HCT116 (cell line): ENCODE results near the gene GLA. TPM values are rescaled to one million over a fixed set of nuclear protein-coding genes. Genes with fewer than 3 reads are reported as not detected.

ENCODE experiments used
- ATAC-seq: fragments of 200-7000 bp; cut with Tn5 transposase; 2 replicates; pipeline ENCODE4 v1.9.1; 2020; ENCODE audit warnings: mild to moderate bottlenecking, moderate library complexity
- BruUV-seq: library from RNA; stranded (reverse); fragments of 400-500 nt; replicated peaks from 2 replicates; lab custom pipeline; 2021; lab: Mats Ljungman, UMichigan
- CTCF ChIA-PET: fragments of 300-600 bp; sonication (Branson Sonifier 250); formaldehyde crosslinking; loops from one replicate; lab custom pipeline; 2021; ENCODE audit warnings: antibody characterized with exemption; lab: Charles Lee
- POLR2A ChIA-PET: fragments of 300-600, 350-600 bp; sonication (Branson Sonifier 250); formaldehyde crosslinking; loops from one replicate; lab custom pipeline; 2021; ENCODE audit warnings: antibody characterized with exemption; lab: Charles Lee
- RAD21 ChIA-PET, 2 experiments: fragments of 300-600 bp; sonication (Branson Sonifier 250); formaldehyde crosslinking; loops; one replicate each; lab custom pipeline; 2023; ENCODE audit warnings: low total read pairs in 2 of 2; ENCODE audit not compliant: uncharacterized antibody in 2 of 2, unreplicated experiment in 2 of 2, low non-redundant PET in 1 of 2; lab: Charles Lee
- DNase-seq: peaks from one replicate; pipeline ENCODE4 v3.0.0-alpha.2; 2010; ENCODE audit warnings: low read depth, low spot score
- H2AFZ ChIP-seq: fragments of 200-600 bp; shearing (Covaris generic), sonication (generic); 2 replicates; pipeline ENCODE4 v1.6.1; 2017; ENCODE audit warnings: low read depth, mixed run types, mixed read lengths, antibody characterized with exemption, low read length; ENCODE audit not compliant: poor library complexity, severe bottlenecking
- H3K27ac ChIP-seq: 2 replicates; pipeline ENCODE4 v1.5.1; 2012; ENCODE audit warnings: low read depth, low read length
- H3K27me3 ChIP-seq: fragments of 200-600 bp; sonication (generic); 2 replicates; pipeline ENCODE4 v1.6.1; 2016; ENCODE audit warnings: mixed run types, low read length, mixed read lengths; ENCODE audit not compliant: insufficient read depth
- H3K36me3 ChIP-seq, 2 experiments: fragments of 200-500 bp in 1 of 2; fragments of 200-600 bp in 1 of 2; sonication (Bioruptor generic) in 1 of 2; sonication (generic) in 1 of 2; 2 replicates each; pipeline versions ENCODE4 v1.5.1 to v1.6.1; 2014 to 2016; ENCODE audit warnings: low read length in 2 of 2, inconsistent platforms in 1 of 2, mixed read lengths in 1 of 2, mixed run types in 1 of 2; ENCODE audit not compliant: insufficient read depth in 2 of 2, control insufficient read depth in 1 of 2
- H3K4me1 ChIP-seq, 2 experiments: fragments of 200-600 bp in 1 of 2; sonication (generic) in 1 of 2; 2 replicates each; pipeline versions ENCODE4 v1.5.1 to v1.6.1; 2012 to 2017; ENCODE audit warnings: low read length in 2 of 2, inconsistent platforms in 1 of 2, mild to moderate bottlenecking in 1 of 2, mixed read lengths in 1 of 2, mixed run types in 1 of 2, moderate library complexity in 1 of 2; ENCODE audit not compliant: insufficient read depth in 2 of 2, control insufficient read depth in 1 of 2
- H3K4me2 ChIP-seq: fragments of 200-600 bp; sonication (generic); 2 replicates; pipeline ENCODE4 v1.6.1; 2017; ENCODE audit warnings: mixed run types, low read length, mixed read lengths
- H3K4me3 ChIP-seq, 2 experiments: fragments of 200-600 bp in 1 of 2; sonication (generic) in 1 of 2; replicated peaks in 1 of 2; 2 replicates each; pipeline ENCODE4 v1.5.1; 2011 to 2016; ENCODE audit warnings: low read length in 2 of 2, control low read depth in 1 of 2, low read depth in 1 of 2, mild to moderate bottlenecking in 1 of 2, mixed read lengths in 1 of 2, mixed run types in 1 of 2
- H3K79me2 ChIP-seq: fragments of 200-600 bp; sonication (generic); 2 replicates; pipeline ENCODE4 v1.6.1; 2017; ENCODE audit warnings: mild to moderate bottlenecking, mixed run types, low read length, moderate library complexity, mixed read lengths; ENCODE audit not compliant: insufficient read depth
- H3K9ac ChIP-seq: fragments of 200-600 bp; sonication (generic); 2 replicates; pipeline ENCODE4 v1.6.1; 2016; ENCODE audit warnings: low read length, mixed read lengths
- H3K9me2 ChIP-seq: fragments of 200-600 bp; sonication (generic), shearing (Covaris generic); 2 replicates; pipeline ENCODE4 v1.6.1; 2017; ENCODE audit warnings: mixed run types, mild to moderate bottlenecking, moderate library complexity; ENCODE audit not compliant: insufficient read depth
- H3K9me3 ChIP-seq, 2 experiments: fragments of 200-500 bp in 1 of 2; fragments of 200-600 bp in 1 of 2; sonication (Bioruptor generic) in 1 of 2; sonication (generic) in 1 of 2; 2 replicates each; pipeline ENCODE4 v1.6.1; 2014 to 2017; ENCODE audit warnings: low read length in 2 of 2, mixed read lengths in 2 of 2, inconsistent platforms in 1 of 2, low read depth in 1 of 2, mild to moderate bottlenecking in 1 of 2, mixed run types in 1 of 2, moderate library complexity in 1 of 2; ENCODE audit not compliant: control insufficient read depth in 1 of 2, insufficient read depth in 1 of 2
- H4K20me1 ChIP-seq: fragments of 200-600 bp; sonication (generic), shearing (Covaris generic); 2 replicates; pipeline ENCODE4 v1.6.1; 2017; ENCODE audit warnings: mixed run types, mild to moderate bottlenecking, moderate library complexity; ENCODE audit not compliant: insufficient read depth
- CBX3 ChIP-seq: IDR thresholded peaks from 2 replicates; pipeline ENCODE4 v1.6.1; 2012; ENCODE audit warnings: low read depth
- CEBPB ChIP-seq: IDR thresholded peaks from 2 replicates; pipeline ENCODE4 v1.6.1; 2012; ENCODE audit warnings: low read depth
- EZH2 ChIP-seq: fragments of 200-600 bp; sonication (generic); IDR thresholded peaks from 2 replicates; pipeline ENCODE4 v1.6.1; 2017; ENCODE audit warnings: antibody characterized with exemption, mixed run types
- EZH2phosphoT487 ChIP-seq: fragments of 200-600 bp; IDR thresholded peaks from 2 replicates; pipeline ENCODE4 v1.6.1; 2018; ENCODE audit warnings: antibody characterized with exemption, borderline replicate concordance
- FOSL1 ChIP-seq: IDR thresholded peaks from 2 replicates; pipeline ENCODE4 v1.6.1; 2012; ENCODE audit warnings: low read depth
- POLR2AphosphoS5 ChIP-seq: IDR thresholded peaks from 2 replicates; pipeline ENCODE4 v1.6.1; 2011; ENCODE audit warnings: mild to moderate bottlenecking, low read depth, low read length, moderate library complexity
- RAD21 ChIP-seq: IDR thresholded peaks from 2 replicates; pipeline ENCODE4 v1.6.1; 2012; ENCODE audit warnings: low read depth, mild to moderate bottlenecking
- REST ChIP-seq: IDR thresholded peaks from 2 replicates; pipeline ENCODE4 v1.6.1; 2012; ENCODE audit warnings: low read depth
- SIN3A ChIP-seq: IDR thresholded peaks from 2 replicates; pipeline ENCODE4 v1.6.1; 2012; ENCODE audit warnings: low read depth
- SP1 ChIP-seq: IDR thresholded peaks from 2 replicates; pipeline ENCODE4 v1.6.1; 2012; ENCODE audit warnings: low read depth
- SRF ChIP-seq: IDR thresholded peaks from 2 replicates; pipeline ENCODE4 v1.6.1; 2012; ENCODE audit warnings: low read depth
- TCF7L2 ChIP-seq: IDR thresholded peaks from 2 replicates; pipeline ENCODE4 v1.7.0; 2011; ENCODE audit warnings: borderline replicate concordance, inconsistent platforms; ENCODE audit not compliant: insufficient read depth, insufficient read length; ENCODE audit errors: extremely low read depth
- ZBTB33 ChIP-seq: IDR thresholded peaks from 2 replicates; pipeline ENCODE4 v1.6.1; 2011; ENCODE audit warnings: mild to moderate bottlenecking, low read length, moderate library complexity; ENCODE audit not compliant: insufficient replicate concordance; ENCODE audit errors: extremely low read depth
- intact Hi-C: fragments of 100-400 bp; cut with micrococcal nuclease; formaldehyde crosslinking; loops from 2 replicates; pipeline ENCODE4 v1.10.0; 2022
- total RNA-seq: library from RNA; stranded (reverse); gene quantifications from one replicate; pipeline ENCODE4 v1.2.1, GENCODE V29; 2021; ENCODE audit not compliant: unreplicated experiment
- TF ChIP-seq, protein P1 (sequence below): IDR thresholded peaks from 2 replicates; pipeline ENCODE4 v1.6.1; 2012

GLA gene
- total RNA-seq, 1 experiment from 2014 or later, result 40.8 TPM

- no peaks in the 10 kb centered on the region for H3K9me2 ChIP-seq
- no TSS peak for BruUV-seq
- ChIA-PET CTCF (no interaction called here), POLR2A (no interaction called here), RAD21 (no interaction called here)
- H3K4me3 ChIP-seq, result no peak overlapping the region
- no peak for ATAC-seq
- H2AFZ ChIP-seq, result no peak overlapping the region
- H4K20me1 ChIP-seq, result no peaks in the 10 kb centered on the region
- H3K9ac ChIP-seq, result no peak overlapping the region
- DNase-seq, result no peak
- no peaks in the 10 kb centered on the region for H3K27me3 ChIP-seq
- intact Hi-C loops, result no loop called here
- H3K27ac ChIP-seq, result no peak overlapping the region
- no peaks in the 10 kb centered on the region for H3K9me3 ChIP-seq
- no peaks in the 10 kb centered on the region for H3K4me1 ChIP-seq
- TF ChIP-seq CBX3 (no peak), POLR2AphosphoS5 (no peak), RAD21 (no peak), SRF (no peak)
- H3K36me3 ChIP-seq, result no peaks in the 10 kb centered on the region
- no peak overlapping the region for H3K4me2 ChIP-seq
- H3K79me2 ChIP-seq, result no peaks in the 10 kb centered on the region
These were observed 36.7 kb downstream of the GLA start for GRCh38 chrX:101370888-101371504.

DNA sequence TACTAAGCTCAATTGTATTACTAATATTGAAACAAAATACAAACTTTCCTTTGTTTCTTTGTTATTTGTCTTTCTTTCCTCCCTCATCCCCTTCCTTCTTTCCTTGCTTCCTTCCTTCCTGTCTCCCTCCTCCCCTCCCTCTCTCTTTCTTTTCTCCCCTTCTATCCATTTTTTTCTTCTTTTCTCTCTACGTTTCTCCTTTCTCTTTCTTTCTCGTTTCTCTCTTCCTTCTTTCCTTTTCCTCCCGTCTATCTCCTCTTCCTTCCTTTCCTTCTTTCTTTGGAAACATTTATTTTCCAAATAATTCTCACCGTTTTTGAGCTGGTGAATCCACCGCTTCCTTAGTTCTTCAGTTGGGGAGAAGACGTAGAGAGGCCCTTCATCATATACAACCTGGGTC, 38.0 kb downstream of the GLA start:
- DNase-seq, result no peak
- H3K4me2 ChIP-seq, result no peak overlapping the region
- no peaks in the 10 kb centered on the region for H4K20me1 ChIP-seq
- CTCF ChIA-PET, result no interaction called here
- no peaks in the 10 kb centered on the region for H3K9me3 ChIP-seq
- intact Hi-C loops, result no loop called here
- H3K36me3 ChIP-seq, result no peaks in the 10 kb centered on the region
- H3K9me2 ChIP-seq, result no peaks in the 10 kb centered on the region
- POLR2A ChIA-PET, result no interaction called here
- H2AFZ ChIP-seq, result no peak overlapping the region
- ATAC-seq, result no peak
- H3K4me3 ChIP-seq, result no peak overlapping the region
- no peak overlapping the region for H3K27ac ChIP-seq
- H3K9ac ChIP-seq, result no peak overlapping the region
- no peaks in the 10 kb centered on the region for H3K27me3 ChIP-seq
- BruUV-seq, result no TSS peak
- RAD21 ChIA-PET, result no interaction called here
- no peaks in the 10 kb centered on the region for H3K4me1 ChIP-seq
- no peaks in the 10 kb centered on the region for H3K79me2 ChIP-seq
- TF ChIP-seq, protein P1, sequence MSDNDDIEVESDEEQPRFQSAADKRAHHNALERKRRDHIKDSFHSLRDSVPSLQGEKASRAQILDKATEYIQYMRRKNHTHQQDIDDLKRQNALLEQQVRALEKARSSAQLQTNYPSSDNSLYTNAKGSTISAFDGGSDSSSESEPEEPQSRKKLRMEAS, result no peak
- TF ChIP-seq EZH2phosphoT487 (no peak), REST (no peak), SRF (no peak), EZH2 (no peak), SP1 (no peak), ZBTB33 (no peak), SIN3A (no peak), POLR2AphosphoS5 (no peak), CBX3 (no peak), CEBPB (no peak), TCF7L2 (no peak), FOSL1 (no peak)
